IPS-NIHi7 (cell line): ENCODE measurements around the gene TBC1D22A.
A peak's percentile ranks its signal among the peaks of the same experiment; 100 is the strongest.

Source experiments
- DNase-seq: peaks from one replicate; pipeline ENCODE4 v3.0.0; 2012; ENCODE audit warnings: mixed read lengths; ENCODE audit errors: extremely low spot score

TBC1D22A gene

DNA sequence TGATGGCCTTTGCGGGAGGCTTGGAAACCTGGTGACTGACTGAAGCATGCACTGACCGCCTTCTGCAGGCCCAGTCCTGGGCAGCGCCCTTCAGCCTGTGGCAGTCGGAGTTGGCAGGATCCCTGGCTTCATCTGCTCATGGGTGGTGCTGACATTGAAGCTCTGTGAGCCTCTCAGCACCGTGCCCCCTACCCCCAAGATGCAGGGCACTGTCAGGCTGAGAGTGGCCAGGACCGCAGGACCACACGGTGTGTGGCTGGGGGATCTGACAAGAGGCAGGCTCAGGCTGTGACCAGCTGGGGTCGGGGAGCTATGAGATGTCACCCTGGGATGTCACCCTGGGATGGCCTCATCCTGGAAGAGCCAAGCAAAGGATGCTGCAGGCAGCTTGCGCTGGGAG is 32.7 kb downstream of the TBC1D22A start:
- no peak for DNase-seq

DNA sequence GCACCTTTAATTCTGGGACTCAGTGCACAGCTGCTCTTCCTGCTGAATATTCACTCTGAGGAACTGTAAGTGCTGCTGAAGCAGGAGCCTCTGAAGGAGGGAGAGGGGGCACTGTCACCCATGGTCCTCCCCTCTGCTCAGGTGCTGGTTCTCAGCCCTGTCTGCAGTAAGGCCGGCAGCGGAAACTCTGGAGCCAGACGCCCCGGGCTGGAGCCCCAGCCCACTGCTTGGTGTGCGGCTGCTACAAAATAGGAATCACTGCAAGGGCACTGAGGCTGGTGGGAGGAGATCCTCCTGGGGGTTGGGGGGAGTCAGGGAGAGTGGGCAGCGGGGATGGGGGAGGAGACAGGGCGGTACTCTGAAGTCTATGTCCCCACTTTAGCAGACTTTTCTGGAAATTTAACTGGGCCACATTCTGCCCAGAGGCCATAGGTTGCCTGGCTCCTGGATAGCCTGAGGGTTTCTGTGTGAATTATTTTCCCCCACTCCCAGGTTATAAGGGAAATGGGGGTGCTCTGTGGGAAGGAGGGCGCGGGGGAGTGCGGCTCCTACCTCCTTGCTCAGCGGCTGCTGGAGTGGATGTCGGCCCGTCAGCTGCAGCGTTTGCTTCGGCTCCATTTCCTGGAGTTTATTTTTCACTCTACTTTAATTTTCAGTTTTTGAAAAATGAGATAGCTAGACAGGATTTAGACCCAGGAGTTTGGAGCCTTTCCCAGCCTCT is 33.6 kb downstream of the TBC1D22A start:
- DNase-seq = no peak

DNA sequence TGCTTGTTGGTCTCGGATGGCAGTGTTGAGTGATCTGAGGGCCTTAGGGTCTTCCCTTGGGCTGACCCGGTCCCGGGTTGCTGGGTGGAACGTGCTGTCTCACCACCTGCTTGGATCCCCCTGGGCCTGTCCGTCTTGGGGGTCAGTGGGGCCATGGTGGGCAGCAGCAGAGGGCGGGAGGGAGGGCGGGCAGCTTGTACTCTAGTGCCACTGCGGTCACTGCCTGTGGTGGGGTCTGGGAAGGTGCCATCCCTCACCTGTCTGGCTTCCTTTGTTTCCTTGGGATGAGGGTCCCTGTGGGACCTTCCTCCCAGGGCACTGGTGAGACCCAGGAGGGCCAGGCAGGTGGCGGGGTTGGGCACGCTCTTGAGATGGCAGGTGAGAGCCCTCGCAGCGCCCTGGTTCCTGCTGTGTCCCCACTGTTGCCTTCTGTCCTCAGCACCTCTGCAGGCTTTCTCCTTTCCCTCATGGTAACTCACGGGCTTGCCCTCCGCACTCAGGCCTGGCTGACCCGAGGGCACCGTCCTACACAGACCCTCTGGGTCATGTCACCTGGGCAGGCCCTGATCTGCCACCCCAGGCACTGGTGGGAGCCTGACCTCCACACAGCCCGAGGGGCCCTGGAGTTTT is 34.2 kb downstream of the TBC1D22A start:
- no peak for DNase-seq

DNA sequence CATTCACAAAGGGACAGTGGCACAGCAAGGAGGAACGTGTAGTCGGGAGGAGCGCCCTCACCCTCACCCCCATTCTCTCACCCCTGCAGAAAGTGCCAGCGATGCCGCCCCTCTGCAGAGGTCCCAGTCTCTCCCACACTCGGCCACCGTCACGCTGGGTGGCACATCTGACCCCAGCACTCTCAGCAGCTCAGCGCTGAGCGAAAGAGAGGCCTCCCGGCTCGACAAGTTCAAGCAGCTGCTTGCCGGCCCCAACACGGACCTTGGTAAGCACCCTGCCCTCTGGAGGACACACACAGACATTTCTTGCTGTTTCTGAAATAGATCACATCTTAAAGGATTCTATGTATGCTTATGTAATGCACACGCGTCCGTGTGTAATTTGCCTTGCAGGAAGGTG is 34.9 kb downstream of the TBC1D22A start:
- no peak for DNase-seq

DNA sequence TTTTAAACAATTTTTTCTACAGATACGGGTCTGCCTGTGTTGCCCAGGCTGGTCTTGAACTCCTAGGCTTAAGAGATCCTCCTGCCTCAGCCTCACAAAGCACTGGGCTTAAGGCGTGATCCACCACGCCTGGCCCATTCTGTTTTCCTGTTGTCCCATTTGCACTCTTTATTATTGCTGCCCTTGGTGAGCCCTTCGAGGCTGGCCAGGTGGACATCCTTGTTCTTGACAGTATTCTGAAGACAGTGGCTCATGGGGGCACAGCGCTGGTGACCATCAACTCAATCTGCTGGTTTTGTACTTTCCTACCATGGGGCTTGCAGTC is 35.6 kb downstream of the TBC1D22A start:
- no peak for DNase-seq

DNA sequence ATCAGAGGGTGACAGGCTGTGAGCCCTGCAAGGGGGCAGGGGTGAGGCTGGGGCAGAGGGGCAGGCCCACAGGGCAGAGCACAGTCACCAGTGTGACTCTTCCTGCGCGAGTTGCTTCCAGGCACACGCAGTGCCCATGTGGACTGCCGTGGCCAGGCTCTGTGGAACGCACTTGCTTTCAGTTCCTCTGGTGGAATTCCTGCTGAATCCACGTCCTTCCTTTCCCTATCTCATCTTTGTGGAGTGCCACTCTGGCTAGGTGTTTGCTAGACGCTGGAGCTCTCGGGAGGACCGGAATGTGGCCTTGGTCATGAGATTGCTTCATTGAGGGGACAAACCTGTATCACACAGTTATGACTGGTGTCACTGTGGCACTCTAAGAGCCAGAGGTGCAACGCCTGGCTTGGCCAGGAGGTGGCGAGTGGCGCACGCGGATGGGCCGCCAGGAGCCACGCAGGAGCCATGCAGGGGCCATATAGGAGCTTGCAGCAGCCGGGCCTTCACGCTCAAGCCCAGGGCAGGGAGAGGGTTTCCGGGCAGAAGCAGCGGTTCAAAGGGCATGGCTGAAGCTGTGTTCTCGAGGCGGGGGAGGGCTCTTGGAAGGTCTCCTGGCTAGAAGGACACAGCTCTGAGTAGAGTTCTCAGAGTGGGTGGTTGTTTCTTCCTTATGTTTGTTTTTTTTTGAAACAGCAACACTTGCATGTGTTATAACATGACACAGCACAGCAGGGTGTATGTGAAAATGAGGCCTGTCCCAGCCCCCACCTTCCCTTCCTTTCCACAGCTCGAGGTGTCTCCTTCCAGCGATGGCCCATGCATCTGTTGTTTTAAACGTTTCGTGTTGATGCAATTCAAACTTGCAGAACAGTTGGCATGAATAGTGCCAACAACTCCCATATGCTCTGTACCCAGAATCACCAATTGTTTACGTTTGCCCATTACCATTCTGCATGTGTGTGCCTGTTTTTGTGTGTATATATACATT is 36.2 kb downstream of the TBC1D22A start:
- peak; percentile 90 for DNase-seq

DNA sequence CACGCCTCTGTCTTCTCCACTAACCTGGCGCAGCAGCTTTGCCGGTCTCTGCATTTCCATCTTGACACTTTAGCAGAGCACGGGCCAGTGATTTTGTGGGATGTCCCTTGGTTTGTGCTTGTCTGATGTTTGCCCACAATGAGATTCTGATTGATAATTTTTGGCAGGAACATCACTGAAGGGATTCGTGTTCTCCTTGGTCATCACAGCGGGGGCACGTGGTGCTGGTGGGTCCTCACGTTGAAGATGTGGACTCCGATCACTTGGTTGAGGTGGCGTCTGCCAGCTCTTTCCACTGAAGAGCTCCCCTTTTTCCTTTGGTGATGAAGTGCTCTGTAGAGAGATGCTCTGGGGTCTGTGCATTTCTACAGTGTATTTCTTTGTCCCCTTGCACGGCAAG is 37.2 kb downstream of the TBC1D22A start:
- no peak for DNase-seq

DNA sequence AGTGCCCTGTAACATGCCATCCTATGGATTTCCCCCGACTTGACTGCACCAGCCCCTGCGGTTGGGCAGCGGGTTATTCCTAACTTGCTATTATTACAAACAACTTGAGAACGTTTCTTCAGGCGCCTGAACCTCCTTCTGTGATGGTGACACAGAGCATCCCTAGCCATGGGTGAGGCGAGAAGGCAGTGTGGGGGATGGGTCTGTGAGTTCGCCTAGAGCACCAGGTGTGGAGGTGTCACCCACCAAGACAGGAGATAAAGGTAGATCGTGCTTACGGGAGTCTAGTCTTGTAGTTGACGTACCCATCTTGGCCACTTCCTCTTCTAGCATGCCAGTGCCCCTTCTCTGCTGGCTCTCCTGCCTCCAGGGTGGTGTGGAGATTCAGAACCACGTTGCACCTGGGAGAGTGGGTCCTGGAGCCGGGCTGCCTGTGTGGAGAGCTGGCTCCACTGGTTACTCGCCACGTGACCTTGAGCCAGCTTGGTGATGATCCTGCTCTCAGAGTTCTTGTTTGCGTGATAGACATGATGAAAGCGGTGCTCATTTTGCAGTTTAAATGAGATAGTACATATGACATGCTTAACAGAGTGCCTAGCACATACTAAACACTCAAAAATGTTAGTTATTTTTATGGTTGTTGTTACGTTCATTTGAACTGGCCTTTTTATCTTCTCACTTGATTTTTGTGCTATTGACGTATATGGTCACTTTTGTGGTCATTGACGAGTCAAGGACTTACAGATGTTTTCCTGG is 37.8 kb downstream of the TBC1D22A start:
- DNase-seq = no peak

DNA sequence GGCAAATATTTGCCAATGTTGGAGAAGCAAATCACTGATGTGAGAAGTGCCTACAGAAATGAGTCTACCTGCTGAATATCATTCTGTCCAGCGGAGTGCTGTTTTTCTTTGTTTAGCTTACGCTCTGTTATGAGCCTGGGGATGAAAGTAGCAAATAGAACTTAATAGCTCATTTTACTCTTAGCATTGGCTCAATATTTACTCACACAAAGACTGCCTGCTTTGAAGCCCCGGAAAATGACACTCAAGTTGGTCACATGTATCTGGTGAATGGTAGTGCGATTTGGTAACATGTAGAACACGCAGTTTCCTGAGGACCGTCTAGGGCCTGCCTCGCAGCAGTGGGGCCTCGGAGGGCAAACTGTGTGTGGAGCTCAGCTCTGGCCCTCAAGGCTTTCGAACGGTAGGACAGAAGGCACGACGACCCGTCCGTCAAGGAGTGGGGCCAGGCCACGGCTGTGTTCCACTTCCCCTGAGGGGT is 38.9 kb downstream of the TBC1D22A start:
- DNase-seq = no peak

DNA sequence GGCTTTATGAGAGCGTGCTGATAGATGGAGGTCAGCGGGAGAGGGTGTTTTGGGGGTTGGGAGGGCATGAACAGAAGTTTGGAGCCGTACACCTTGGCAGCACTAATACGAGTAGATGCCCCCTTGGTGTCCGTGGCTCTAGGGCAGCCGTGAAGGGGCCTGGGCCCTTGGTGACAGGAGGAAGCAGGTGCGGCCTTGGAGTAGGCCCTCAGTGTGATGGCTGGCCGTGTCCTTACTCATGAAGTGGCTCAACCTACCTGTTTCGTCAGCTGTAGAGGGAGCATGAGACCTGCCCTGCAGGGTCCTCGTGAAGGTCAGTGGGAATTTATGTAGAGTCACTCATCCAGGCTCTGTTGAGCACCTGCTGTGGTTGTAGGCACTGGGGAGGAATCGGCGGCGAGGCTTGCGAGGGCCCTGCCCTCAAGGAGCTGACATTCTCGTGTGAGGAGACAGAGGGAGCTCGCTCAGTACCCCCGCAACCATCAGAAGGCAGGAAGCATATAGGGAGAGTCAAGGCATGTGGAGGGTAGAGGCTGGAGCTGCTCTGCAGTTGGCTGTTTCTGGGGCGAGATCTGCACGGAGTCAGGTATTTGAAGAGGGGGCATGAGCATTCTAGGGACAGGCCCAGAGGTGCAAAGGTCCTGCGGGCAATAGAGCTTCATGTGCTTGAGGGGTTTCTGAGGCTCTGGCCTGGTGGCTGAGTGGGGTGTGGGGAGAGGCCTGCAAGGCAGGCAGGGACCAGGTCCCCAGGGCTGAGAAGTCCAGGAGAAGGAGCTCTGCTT is 39.6 kb downstream of the TBC1D22A start:
- DNase-seq = no peak

DNA sequence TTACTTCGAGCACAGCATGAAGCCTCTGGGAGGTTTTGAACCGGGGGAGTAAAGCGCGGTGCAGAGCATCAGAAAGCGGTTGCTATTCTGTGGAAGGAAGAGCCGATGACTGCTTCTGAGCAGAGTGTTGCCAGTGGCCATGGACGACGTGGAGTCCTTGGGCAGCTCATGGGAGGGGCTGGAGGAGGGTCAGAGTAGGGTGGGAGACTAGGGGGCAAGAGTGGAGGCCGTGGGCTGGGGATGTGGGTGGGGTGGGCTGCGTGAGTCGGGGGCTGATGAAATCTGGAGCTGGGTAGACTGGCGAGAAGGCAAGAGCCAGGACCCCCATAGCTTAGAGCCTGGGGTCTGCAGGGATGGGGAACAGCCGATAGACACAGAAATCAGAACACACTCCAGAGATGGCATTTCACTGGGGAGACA is 40.2 kb downstream of the TBC1D22A start:
- no peak for DNase-seq

DNA sequence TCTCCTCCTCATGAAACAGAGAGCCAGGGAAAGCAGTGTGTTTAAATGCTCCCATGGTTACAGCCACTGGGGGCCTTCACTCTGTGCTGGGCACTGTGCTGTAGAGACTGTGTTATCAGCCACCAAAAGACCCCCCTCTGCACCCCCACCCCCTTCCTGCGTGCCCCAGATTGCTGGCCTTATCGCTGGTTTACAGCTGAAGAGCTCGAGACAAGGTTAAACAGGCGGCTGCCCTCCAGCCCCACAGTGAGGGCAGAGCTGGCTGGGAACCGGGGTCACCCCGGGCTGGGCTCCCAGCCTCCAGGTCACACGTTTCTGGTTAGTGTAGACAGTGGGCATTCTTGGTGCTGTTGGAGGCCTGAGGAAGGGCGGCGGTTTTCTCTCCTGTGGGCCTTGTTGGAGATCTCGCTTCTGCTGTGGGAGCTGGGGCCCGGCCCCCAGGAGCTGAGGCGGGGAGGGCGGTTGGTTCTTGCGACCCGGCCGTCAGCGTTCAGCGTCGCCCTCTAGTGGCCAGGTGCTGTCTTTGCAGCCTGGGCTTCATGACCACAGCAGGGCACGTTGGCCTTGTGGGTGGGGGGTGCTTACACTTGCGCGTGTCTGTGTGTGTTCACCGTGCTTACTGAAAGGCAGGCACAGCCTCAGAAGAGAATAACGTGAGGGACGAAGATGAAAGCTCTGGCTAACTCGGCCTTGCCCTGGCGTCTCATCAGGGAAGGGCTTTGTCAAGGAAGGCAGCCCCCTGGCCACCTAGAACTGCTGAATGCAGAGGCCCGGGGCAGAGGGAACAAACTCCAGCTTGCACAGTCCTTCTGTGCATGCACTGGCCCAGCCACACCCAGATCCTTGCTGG is 40.8 kb downstream of the TBC1D22A start:
- peak; percentile 89 for DNase-seq

DNA sequence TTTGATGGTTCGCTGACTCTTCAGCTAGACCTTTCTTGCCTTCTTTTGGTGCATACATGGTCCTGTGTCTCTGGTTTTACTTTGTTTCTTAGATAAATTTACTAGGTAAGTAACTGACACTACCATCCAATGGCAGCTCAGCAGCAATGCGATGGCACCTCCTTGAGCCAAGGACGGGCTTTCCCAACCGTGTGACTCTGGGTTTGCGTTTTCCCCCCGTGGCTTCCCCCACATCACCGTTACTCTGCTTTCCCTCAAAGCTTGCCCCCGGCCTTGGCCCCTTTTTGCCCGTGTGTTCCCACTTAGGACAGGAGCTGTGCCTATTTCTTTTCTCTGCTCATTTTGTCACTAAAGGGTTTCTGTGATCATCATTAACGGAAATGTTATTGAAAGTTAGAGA is 41.5 kb downstream of the TBC1D22A start:
- DNase-seq = no peak

DNA sequence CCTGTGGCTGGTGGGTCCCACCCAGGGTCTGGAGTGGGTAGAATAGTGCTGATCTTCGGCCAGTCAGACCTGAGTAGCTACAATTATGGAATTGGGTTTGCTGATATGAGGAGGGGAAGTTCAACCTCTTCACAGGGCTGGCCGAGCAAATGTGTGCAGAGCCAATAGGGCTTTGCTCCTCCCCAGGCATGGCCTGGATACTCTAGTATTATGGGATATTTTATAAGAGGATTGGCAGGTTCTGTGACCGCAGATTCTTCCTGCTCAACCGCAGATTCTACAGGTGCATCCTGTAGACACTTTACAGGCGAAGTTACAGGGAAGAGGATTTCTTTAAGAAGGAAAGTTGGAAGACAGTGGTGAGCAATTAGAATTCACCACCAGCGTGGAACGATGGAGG is 44.3 kb downstream of the TBC1D22A start:
- DNase-seq = no peak

DNA sequence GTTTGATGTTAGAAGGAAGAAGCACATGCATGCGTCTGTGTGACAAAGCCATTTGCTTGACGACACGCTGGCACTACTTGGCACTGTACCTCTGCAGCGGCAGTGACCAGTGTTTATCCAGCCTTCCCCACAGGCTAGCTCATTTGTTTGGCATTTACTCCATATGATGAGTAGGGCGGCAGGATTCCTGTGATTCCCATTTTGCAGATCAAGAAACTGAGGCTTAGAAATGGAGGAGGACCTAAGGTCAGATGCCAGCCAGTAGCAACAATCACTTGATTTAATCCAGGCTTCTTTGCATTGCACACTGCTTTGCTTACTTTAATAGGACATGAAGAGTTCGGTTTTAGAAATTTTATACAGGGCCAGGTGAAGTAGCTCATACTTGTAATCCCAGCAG is 45.0 kb downstream of the TBC1D22A start:
- no peak for DNase-seq

DNA sequence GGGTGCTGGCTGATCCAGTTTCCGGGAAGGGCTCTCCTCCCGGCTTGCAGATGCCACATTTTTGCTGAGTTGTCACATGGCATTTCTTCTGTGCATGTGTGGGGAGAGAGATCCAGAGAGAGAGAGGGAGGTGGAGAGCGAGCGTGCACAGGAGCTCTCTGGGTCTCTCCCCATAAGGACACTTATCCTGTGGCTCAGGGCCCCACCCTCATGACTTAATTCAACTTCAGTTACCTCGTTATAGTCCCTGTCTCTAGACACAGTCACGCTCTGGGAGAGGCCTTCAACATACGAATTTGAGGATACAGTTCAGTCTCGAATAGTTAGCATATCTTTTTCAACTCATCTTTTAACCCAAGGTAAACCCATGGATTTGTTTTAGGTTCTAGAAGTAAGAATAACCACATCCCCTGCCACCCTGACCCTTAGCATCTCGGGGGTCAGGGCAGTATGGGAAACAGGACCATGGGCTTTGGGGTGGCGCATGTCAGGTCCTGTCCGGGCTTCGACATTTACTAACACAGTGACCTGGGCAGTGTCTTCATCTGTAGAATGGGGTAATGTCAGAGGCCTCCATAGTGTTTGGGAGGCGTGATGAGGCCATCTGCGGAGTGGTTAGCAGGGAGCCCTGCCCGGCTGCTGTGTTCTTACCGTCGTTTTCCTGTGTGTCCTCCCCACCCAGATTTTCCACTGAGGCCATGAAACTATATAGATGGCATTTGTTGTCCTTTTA is 46.9 kb downstream of the TBC1D22A start:
- DNase-seq = no peak

DNA sequence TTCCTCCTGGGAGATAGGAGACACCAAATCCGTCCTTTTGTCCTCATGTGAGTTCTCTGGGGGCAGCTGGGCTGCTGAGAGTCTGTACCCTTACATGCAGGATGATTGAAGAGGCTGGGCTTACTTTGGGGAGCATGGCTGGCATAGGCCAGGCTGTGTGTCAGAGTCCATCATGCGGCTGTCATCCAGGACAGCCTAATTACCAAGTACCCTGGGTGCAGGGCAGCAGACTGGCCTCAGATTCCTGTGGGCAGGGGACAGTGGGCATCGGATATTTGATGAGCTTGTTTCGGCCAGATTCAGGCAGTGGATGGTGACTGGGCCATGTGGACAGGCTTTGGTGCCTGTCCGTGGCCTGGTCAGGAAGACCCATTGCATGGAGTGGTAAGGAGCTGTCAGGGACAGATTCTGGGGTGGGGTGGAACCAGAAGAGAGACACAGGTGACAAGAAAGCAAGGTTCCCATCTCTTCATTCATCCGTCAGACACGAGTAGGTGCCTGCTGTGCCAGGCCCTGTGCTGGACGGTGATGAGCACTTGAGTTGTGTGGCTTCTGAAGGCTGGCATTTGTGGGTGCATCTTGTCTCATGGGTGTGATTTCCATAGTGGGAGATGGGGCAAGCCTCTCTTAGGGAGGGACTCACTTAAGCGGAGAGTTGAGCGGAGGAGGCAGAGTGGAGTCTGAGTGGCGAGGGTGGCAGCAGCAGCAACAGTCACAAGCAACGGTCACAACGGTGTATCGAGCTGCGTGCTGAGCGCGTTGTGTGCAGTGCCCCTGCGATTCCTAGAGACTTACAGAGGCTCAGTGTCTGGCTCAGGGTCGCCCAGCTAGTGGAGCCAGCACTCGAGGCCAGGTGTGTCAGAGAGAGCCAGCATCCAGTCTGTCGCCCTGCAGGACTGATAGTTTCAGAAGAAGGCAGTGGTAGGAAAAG is 48.7 kb downstream of the TBC1D22A start:
- DNase-seq = no peak

DNA sequence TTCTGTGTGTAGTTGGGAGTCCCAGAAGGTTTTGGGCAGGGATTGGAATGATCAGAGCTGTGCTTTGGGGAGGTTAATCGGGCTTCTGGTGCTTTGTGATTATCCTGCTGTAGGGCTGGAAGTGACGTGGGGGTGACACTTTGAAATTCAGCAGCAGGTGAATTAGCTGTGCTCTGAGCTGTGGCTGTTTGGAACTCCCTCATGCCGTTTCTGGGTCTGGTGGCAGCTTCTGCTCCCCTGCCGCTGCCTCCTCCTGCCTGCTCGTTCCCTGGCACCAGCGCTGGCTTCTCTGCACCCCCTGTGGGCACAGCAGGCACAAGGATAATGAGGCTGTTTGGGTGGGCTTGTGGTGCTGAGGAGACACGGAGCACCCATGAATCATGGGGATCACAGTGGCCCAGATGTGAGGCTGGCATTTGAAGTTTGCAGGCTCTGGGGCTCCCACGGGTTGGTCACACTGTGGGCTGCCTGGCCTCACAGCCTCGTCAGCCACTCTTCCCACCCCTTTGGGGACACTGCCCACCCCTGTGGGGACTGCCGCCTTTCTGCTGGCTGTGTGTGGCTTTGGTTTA is 49.7 kb downstream of the TBC1D22A start:
- DNase-seq = no peak
